ENCODE results near the gene ANKRD13B.

DNA sequence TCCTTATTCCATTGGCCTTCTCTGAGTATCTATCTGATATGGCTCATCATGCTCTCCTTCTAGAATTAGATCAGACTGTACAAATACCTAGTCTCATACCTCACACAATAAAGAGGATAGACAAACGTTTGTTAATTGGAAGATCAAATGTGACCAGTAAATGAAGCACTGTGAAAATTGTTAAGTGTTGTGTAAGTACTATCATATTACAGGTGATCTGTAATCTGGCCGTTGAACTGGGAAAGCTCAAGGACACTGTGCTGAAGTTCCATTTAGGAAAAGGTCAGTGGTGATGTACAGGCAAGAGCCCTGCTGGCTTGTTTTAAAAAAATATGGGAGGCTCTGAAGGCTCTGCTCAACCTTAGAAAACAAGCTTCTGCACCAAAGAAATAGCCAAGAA lies 68.3 kb downstream of the ANKRD13B start:
- TF ChIP-seq ESRRA (CRISPR knock-in tag; IDR thresholded peaks at IDR 0.05; ENCODE audit: low read depth), result peak; percentile 90
- no peak for TF ChIP-seq ZKSCAN8 (CRISPR knock-in tag; IDR thresholded peaks at IDR 0.05; ENCODE audit: borderline replicate concordance)
- TF ChIP-seq, protein P1, sequence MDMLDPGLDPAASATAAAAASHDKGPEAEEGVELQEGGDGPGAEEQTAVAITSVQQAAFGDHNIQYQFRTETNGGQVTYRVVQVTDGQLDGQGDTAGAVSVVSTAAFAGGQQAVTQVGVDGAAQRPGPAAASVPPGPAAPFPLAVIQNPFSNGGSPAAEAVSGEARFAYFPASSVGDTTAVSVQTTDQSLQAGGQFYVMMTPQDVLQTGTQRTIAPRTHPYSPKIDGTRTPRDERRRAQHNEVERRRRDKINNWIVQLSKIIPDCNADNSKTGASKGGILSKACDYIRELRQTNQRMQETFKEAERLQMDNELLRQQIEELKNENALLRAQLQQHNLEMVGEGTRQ (IDR thresholded peaks at IDR 0.05; ENCODE audit: low read depth, low read length), result no peak
- TF ChIP-seq, protein P1 (CRISPR knock-in tag; IDR thresholded peaks at IDR 0.05; ENCODE audit: borderline replicate concordance), result no peak
- TF ChIP-seq, protein P2, sequence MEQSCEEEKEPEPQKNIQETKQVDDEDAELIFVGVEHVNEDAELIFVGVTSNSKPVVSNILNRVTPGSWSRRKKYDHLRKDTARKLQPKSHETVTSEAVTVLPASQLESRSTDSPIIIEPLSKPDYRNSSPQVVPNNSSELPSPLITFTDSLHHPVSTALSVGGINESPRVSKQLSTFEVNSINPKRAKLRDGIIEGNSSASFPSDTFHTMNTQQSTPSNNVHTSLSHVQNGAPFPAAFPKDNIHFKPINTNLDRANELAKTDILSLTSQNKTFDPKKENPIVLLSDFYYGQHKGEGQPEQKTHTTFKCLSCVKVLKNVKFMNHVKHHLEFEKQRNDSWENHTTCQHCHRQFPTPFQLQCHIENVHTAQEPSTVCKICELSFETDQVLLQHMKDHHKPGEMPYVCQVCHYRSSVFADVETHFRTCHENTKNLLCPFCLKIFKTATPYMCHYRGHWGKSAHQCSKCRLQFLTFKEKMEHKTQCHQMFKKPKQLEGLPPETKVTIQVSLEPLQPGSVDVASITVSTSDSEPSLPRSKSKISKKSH (CRISPR knock-in tag; IDR thresholded peaks at IDR 0.05; ENCODE audit: borderline replicate concordance), result no peak
- TF ChIP-seq SP5 (CRISPR knock-in tag; IDR thresholded peaks at IDR 0.05; ENCODE audit: borderline replicate concordance, low read depth), result no peak
- TF ChIP-seq, protein P3, sequence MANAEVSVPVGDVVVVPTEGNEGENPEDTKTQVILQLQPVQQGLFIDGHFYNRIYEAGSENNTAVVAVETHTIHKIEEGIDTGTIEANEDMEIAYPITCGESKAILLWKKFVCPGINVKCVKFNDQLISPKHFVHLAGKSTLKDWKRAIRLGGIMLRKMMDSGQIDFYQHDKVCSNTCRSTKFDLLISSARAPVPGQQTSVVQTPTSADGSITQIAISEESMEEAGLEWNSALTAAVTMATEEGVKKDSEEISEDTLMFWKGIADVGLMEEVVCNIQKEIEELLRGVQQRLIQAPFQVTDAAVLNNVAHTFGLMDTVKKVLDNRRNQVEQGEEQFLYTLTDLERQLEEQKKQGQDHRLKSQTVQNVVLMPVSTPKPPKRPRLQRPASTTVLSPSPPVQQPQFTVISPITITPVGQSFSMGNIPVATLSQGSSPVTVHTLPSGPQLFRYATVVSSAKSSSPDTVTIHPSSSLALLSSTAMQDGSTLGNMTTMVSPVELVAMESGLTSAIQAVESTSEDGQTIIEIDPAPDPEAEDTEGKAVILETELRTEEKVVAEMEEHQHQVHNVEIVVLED (CRISPR knock-in tag; IDR thresholded peaks at IDR 0.05; ENCODE audit: borderline replicate concordance), result no peak
- TF ChIP-seq, protein P4, sequence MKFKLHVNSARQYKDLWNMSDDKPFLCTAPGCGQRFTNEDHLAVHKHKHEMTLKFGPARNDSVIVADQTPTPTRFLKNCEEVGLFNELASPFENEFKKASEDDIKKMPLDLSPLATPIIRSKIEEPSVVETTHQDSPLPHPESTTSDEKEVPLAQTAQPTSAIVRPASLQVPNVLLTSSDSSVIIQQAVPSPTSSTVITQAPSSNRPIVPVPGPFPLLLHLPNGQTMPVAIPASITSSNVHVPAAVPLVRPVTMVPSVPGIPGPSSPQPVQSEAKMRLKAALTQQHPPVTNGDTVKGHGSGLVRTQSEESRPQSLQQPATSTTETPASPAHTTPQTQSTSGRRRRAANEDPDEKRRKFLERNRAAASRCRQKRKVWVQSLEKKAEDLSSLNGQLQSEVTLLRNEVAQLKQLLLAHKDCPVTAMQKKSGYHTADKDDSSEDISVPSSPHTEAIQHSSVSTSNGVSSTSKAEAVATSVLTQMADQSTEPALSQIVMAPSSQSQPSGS (CRISPR knock-in tag; IDR thresholded peaks at IDR 0.05), result peak; percentile 51; the same call in 1 of the 2 replicates
- TF ChIP-seq, protein P5, sequence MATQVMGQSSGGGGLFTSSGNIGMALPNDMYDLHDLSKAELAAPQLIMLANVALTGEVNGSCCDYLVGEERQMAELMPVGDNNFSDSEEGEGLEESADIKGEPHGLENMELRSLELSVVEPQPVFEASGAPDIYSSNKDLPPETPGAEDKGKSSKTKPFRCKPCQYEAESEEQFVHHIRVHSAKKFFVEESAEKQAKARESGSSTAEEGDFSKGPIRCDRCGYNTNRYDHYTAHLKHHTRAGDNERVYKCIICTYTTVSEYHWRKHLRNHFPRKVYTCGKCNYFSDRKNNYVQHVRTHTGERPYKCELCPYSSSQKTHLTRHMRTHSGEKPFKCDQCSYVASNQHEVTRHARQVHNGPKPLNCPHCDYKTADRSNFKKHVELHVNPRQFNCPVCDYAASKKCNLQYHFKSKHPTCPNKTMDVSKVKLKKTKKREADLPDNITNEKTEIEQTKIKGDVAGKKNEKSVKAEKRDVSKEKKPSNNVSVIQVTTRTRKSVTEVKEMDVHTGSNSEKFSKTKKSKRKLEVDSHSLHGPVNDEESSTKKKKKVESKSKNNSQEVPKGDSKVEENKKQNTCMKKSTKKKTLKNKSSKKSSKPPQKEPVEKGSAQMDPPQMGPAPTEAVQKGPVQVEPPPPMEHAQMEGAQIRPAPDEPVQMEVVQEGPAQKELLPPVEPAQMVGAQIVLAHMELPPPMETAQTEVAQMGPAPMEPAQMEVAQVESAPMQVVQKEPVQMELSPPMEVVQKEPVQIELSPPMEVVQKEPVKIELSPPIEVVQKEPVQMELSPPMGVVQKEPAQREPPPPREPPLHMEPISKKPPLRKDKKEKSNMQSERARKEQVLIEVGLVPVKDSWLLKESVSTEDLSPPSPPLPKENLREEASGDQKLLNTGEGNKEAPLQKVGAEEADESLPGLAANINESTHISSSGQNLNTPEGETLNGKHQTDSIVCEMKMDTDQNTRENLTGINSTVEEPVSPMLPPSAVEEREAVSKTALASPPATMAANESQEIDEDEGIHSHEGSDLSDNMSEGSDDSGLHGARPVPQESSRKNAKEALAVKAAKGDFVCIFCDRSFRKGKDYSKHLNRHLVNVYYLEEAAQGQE (IDR thresholded peaks at IDR 0.05; ENCODE audit: borderline replicate concordance in 1 of 2, low read depth in 1 of 2, low read length in 2 of 2), result no peak
- TF ChIP-seq ZNF782 (CRISPR knock-in tag; IDR thresholded peaks at IDR 0.05; ENCODE audit: borderline replicate concordance), result no peak
- TF ChIP-seq ZNF660 (CRISPR knock-in tag; IDR thresholded peaks at IDR 0.05; ENCODE audit: borderline replicate concordance, low read depth), result no peak

Measured in HepG2 (cell line).